ENCODE data around the gene HCN2.

- TF ChIP-seq CTCF (IDR thresholded peaks at IDR 0.05; ENCODE audit: insufficient read depth, low read depth, low read length) (no peak), EZH2 (IDR thresholded peaks at IDR 0.05; ENCODE audit: insufficient read depth, low read length) (no peak)
Measured at GRCh38 chr19:583198-583967, 6.3 kb upstream of the HCN2 start.
